GM18951 (cell line): ENCODE results near the gene MEN1.

ENCODE experiments used
- POLR2A ChIP-seq: IDR thresholded peaks from 4 replicates; pipeline ENCODE4 v1.6.1; 2011; ENCODE audit warnings: mild to moderate bottlenecking; ENCODE audit not compliant: insufficient read length, insufficient read depth; ENCODE audit errors: extremely low read depth
- in situ Hi-C: fragments of 300-500 bp; cut with MboI; formaldehyde crosslinking; loops from one replicate; pipeline ENCODE4 v1.12.0; 2022; ENCODE audit warnings: low sequenced_read_pairs, mixed read lengths, inconsistent platforms; ENCODE audit not compliant: unreplicated experiment

Gene MEN1

DNA sequence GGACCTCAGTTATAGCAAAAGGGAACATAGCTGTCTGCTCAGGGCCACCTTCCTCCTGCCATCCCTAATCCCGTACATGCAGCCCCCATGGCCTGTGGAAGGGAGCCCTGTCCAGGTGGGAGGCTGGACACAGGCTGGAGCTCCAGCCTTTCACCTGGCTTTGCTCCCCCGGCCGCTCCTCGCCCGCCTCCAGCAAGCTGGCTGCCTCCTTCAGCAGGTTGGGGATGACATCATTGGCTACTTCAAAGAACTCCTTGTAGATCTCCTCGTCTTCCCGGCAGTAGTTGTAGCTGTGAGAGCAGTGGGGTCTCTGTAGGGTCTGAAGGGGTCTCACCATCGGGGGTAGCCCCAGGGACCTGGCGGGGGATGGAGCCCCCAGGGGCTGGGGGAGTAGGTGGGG, 4.9 kb downstream of the MEN1 start:
- in situ Hi-C loops = no loop called here
- no peak for TF ChIP-seq POLR2A

DNA sequence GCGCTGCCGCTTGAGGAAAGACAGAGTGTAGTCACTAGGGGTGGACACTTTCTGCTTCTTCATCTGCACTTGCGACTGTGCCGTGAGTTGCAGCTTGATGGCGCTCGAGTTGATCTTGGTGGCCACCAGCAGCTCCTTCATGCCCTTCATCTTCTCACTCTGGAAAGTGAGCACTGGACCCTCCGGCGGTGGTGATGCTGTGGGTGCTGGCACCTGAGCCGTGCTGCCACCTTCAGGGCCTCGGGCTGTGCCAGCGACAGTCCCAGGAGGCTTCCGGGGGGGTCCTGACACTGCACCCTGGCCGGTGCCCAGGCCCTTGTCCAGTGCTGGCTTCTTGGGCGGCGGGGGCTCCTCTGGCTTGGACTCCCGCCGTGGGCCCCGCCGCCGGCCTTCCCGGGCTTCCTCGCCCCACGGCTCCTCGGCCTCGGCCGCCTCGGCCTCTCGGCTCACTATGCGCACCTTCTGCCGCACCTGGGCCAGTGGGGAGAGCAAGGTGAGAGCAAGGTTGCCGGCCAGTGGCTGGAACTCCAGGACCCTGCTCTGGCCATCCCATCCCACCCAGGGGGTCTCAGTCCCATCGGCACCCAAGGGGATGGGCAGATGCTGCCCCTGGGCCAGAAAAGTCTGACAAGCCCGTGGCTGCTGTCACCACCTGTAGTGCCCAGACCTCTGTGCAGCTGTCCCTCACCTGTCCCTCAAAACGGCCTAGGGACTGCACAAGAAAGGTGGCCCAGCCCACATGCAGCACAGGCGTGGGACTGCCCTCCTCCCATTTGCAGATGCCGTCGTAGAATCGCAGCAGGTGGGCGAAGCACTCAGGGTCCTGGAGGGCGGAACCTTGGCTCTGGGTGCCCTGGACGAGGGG, 5.8 kb downstream of the MEN1 start:
- in situ Hi-C loops = no loop called here
- no peak for TF ChIP-seq POLR2A

DNA sequence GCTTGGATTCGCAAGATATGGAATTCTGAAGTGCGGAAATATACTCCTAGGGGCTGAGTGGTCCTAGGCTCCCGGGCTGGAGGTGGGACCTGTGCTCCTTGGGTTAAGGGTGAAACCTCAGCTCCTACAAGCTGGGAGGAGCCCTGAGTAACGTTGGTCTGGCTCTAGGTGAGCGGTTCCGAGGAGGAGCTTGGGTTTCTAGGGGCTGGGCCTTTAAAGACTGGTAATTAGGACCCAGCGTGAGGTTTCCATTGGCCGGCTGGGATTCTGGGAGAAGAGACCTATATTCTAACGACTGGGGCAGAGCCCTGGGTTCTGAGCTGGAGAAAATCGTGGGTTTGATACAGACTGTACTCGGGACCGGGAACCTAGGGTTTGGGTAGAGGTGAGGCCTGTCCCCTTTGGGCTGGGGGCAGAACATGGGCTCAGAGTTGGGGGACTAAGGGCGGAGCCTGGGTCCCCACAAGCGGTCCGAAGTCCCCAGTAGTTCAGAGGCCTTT, 6.5 kb downstream of the MEN1 start:
- TF ChIP-seq POLR2A = no peak
- in situ Hi-C loops = no loop called here

DNA sequence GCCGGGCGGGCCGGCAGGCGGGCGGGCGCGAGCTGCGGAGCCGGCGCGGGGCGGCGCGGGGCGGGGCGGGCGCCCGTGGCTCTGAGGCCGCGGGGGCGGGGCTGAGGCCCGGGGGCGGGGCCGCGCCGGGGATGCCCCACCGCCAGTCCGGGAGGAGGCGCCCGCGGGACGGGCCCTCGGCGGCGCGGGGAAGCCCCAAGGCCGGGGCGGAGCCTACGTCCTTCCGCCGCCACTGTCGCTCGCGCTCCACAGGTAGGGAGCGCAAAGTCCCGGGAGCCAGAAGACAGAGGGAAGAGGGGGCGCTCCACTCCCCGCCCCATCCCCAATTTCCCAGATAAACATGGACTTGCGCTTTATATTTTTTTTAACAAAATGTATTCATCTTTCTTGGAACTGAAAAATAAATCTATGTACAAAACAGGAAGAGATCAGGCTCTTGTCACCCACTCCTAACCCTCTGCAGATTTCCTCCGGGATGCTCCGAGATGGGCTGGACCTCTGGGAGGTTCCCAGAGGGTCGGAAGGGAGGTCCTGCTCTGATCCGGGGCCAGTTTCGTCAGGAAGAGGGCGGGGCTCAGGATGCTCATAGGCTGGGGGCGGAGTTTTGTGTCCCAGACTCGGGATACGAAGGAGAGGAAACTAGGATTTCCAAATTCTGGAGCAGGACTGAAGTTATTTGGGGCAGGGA, 7.0 kb downstream of the MEN1 start, which contains the start of gene MAP4K2:
Gene MAP4K2 (minus strand): TSS at position 57 of the 688 bp plus-strand sequence. CDS start 65 bp downstream, outside the sequence.
- in situ Hi-C loops = no loop called here
- peak; percentile 51 for TF ChIP-seq POLR2A

DNA sequence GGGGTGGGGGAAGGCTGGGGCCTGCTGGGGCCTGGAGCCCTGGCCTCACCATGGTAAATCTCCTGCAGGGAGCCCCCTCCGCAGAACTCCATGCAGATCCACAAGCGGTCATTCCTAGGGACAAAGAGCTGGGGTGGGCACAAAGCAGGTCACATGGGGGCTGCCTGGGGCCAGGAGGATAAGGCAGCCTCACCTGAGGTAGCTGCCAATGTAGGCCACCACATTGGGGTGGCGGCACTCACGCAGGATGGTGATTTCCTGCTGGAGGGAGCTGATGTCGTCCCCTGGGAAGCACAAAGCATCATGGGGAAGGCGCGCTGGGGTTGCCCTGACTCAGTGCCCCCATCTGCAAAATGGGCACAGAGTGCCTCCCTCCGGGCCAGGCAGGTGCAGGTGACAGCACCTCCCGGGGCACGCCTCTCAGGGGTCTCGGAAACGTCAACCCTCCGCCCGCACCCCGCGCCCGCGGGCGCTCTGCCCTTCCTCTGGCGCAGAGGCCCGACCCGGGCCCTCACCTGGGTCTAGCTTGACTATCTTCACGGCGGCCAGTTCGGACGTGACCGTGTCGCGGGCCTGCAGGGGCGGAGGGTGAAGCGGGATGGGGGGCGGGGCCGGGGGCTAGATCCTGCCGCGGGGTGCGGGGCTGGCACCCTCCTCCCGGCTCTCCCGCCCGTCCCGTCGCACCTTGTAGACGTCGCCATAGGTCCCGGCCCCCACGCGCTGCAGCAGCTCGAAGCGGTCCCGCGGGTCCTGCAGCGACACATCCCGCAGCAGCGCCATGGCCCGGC, 7.8 kb downstream of the MEN1 start:
- in situ Hi-C loops = no loop called here

DNA sequence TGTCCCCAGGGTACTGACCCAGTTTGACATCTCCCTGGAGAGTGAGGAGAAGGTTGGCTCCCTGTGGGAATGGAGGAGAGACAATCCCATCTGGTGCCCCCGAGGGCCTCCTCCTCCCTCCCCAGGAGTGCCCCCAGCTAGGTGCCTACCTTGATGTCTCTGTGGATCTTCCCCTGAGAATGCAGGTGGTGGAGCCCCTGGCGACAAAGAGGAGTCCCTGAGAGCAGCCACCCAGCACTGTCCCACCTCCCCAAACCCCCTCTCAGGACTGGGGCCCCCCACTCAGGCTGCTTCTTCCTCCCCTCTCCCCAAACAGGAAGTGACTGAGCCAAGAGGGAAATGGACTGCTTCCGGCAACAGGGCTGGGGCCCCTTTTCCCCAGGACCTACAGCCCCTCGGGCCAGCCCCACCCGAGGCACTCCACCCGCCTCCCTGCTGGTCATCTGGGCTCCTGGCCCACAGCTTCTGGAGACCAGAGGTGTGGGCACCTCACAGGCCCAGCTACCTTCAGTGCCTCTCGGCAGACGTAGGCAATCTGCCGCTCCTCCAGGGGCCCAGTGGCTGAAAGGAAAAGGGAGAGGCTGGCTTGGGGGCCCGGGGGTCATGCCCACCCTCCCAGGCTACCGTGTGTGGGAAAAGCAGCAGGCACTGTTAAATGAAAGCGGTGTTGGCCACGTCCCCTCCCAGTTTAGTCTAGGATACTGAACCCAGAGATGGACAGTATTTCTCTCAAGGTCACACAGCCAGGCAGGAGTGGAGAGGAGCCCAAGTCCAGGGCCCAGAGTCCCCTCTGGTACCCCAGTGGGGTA, 8.6 kb downstream of the MEN1 start:
- in situ Hi-C loops = no loop called here
- no peak for TF ChIP-seq POLR2A

More for the DNA sequence above, 7.8 kb downstream of the MEN1 start:
- peak; percentile 40 for TF ChIP-seq POLR2A

DNA sequence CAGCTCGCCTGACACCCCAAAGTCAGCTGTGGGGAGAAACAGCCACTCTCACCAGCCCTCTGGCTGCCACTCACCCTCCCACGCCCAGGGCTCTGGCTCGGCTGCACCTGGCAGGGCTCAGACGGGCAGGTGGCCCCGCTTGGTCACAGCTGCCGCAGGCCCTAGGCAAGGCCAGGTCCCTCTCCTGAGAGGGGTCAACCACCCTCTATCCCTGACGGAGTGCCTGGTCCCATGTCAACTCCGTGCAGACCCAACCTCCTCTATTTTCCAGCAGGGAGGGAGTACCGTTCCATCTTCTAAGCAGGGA, 9.2 kb downstream of the MEN1 start:
- TF ChIP-seq POLR2A = no peak
- in situ Hi-C loops = no loop called here

DNA sequence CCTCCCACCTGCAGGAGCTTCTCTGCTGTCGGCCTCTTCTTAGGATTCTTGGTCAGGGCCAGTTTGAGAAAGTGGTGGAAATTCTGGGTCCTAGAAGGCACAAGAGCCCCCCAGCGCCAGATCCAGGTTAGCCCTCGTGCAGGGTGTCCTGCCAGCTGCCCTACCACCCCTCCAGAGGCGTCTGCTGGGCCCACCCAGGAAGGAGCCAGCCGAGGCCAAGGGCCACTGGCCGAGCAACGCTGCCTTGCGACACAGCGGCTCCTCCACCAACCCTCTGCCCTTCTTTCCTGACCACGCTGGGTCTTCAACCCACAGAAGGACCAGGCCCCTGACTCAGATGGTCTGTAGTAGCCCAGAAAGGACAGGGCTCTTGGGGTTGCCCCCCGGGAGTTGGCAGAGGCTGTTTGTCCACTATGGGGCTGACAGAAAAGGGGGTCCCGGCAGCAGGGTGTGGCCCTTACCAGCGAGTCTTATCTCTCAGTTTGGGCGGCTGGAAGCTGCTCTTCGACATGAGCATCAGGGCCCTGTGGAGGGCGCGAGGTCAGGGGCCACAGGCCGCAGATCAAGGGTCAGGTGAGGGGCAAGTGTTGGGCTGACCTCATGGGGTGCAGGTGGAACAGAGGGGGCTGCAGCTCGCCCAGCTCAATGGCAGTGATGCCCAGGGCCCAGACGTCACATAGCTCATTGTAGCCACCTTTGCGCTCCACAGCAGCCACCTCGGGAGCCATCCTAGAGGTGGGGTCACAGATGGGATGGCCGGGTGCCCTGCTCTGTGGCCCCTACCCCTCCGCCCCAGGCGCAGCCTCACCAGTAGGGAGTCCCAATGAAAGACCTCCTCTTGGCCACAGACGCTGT, 9.8 kb downstream of the MEN1 start:
- in situ Hi-C loops = no loop called here
- no peak for TF ChIP-seq POLR2A

DNA sequence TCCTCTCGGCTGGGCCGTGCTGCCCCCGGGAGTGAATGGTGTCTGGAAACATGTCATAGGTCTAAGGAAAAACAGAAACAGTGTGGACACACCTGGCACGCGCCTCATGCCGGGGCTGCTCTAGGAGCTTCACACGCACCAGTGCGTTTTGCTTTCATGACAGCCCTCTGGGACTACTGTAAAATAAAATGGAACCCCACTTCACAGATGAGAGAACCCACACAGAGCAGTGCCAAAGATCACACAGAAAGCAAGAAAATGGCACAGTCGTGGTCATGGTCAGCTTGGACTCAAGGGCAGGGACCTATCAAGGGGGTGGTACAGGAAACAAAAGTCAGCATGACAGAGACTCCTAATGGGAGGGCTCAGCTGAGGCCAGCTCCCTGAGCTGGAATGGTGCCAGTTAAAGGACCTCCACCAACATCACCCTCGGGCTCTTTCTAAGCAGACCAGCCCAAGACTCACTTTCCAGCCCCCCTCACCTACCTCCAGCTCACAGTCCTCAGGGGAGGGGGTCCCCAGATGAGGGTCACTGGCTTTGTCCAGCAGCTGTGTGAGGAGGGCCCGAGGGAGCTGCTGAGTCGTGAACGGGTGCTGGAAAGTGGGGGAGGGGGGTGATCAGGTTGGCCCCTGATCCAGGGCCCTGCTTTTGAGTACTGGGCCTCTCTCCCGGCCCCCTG, 10.6 kb downstream of the MEN1 start:
- no peak for TF ChIP-seq POLR2A
- in situ Hi-C loops = no loop called here

DNA sequence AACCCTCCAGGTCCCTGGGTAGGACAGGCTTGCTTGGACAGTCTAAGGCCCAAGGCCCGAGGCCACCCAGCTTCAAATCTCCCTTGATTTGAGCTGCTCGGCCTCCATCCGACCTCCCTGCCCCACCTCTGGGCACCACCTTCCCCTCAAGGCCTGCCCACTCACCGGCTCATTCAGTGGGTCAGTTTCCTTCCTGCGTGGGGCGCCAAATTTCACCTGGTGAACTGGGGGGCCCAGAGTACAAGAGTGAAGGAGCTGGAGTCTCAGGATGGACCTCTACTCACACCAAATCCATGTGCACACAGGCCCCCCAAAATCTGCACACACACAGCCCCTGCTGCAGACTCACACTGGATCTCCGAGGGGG, 11.1 kb downstream of the MEN1 start:
- in situ Hi-C loops = no loop called here
- TF ChIP-seq POLR2A = no peak
